Testis (tissue), 3 donors: Measurements from ENCODE around the gene SALL2. TPM values are rescaled to one million over a fixed set of nuclear protein-coding genes. Genes with fewer than 3 reads are reported as not detected.

ENCODE experiments used
- DNase-seq: peaks from one replicate; pipeline ENCODE4 v3.0.0-alpha.2; 2019
- H3K27ac ChIP-seq, 2 donors: fragments of 200-600 bp; sonication (generic); one replicate each; pipeline ENCODE4 v1.5.1; 2019
- H3K27me3 ChIP-seq: fragments of 200-600 bp; sonication (generic); one replicate; pipeline ENCODE4 v1.5.1; 2019
- H3K36me3 ChIP-seq: fragments of 200-600 bp; sonication (generic); one replicate; pipeline ENCODE4 v1.5.1; 2017; ENCODE audit warnings: low read depth; ENCODE audit errors: missing control alignments
- H3K4me1 ChIP-seq: fragments of 200-600 bp; sonication (generic); one replicate; pipeline ENCODE4 v1.5.1; 2019
- H3K4me3 ChIP-seq, 2 donors: fragments of 200-600 bp; sonication (generic); one replicate each; pipeline ENCODE4 v1.5.1; 2017 to 2019
- H3K9me3 ChIP-seq: fragments of 200-600 bp; sonication (generic); one replicate; pipeline ENCODE4 v1.5.1; 2017
- POLR2A ChIP-seq: fragments of 450-650 bp; IDR thresholded peaks from one replicate; pipeline ENCODE4 v1.6.1; 2017; ENCODE audit warnings: antibody characterized with exemption, mild to moderate bottlenecking, moderate library complexity
- WGBS, 2 donors: methylation state at CpG; one replicate each; pipeline ENCODE4 v1.1.5; 2018; 5-methylcytosine and 5-hydroxymethylcytosine counted together
- intact Hi-C: fragments of 100-400 bp; cut with DNase I; formaldehyde crosslinking; loops from one replicate; pipeline ENCODE4 v1.15.1; 2023; ENCODE audit warnings: low total_unique reads
- polyA plus RNA-seq: library from polyadenylated mRNA; stranded (reverse); fragments of 350-450 nt; fragmentation: Illumina TruSeq; extraction: RNeasy Lipid Tissue Mini Kit (QIAGEN cat#74804); gene quantifications from one replicate; pipeline ENCODE4 v1.2.3, GENCODE V29; 2014; ENCODE audit warnings: low read depth, low replicate concordance; ENCODE audit not compliant: insufficient read depth
- total RNA-seq, 2 donors: library from RNA; depleted of rRNA; stranded (reverse); fragments of >200 nt; gene quantifications; one replicate each; pipeline ENCODE4 v1.2.3, GENCODE V29; 2016
- TF ChIP-seq, protein P1 (sequence below), 3 experiments: fragments of 450-650 bp in 2 of 3; fragments of 200-600 bp in 1 of 3; sonication (generic) in 1 of 3; IDR thresholded peaks; one replicate each; pipeline ENCODE4 v1.5.1; 2016 to 2019; ENCODE audit warnings: antibody characterized with exemption in 3 of 3, mild to moderate bottlenecking in 2 of 3, moderate library complexity in 1 of 3

SALL2 gene
- total and polyA plus RNA-seq, 3 donors from 2014 or later, result 4.1 to 5.5 (median 5.0) TPM

DNA sequence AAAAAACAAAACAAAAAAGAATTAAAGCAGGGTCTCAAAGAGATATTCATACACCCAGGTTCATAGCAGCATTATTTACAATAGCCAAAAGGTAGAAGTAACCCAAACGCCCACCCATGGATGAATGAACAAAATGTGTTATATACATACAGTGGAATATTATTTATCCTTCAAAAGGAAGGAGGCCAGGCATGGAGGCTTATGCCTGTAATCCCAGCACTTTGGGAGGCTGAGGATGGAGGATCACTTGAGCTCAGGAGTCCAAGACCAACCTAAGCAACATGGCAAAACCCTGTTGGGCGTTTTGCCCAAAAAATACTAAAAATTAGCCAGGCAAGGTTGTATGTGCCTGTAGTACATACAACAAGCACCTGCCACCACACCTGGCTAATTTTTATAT, 19.6 kb downstream of the SALL2 start:
- Histone ChIP-seq H3K4me3 (no peak overlapping the region), H3K4me1 (peaks cover 9% of the 10 kb centered on the region), H3K9me3 (no peaks in the 10 kb centered on the region), H3K36me3 (no peaks in the 10 kb centered on the region), H3K27me3 (no peaks in the 10 kb centered on the region), H3K27ac (no peak overlapping the region)
- 88 to 91% methylated on average over 2 of the region's 2 CpGs for WGBS, 2 donors
- no peak for TF ChIP-seq POLR2A
- TF ChIP-seq, protein P1, sequence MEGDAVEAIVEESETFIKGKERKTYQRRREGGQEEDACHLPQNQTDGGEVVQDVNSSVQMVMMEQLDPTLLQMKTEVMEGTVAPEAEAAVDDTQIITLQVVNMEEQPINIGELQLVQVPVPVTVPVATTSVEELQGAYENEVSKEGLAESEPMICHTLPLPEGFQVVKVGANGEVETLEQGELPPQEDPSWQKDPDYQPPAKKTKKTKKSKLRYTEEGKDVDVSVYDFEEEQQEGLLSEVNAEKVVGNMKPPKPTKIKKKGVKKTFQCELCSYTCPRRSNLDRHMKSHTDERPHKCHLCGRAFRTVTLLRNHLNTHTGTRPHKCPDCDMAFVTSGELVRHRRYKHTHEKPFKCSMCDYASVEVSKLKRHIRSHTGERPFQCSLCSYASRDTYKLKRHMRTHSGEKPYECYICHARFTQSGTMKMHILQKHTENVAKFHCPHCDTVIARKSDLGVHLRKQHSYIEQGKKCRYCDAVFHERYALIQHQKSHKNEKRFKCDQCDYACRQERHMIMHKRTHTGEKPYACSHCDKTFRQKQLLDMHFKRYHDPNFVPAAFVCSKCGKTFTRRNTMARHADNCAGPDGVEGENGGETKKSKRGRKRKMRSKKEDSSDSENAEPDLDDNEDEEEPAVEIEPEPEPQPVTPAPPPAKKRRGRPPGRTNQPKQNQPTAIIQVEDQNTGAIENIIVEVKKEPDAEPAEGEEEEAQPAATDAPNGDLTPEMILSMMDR (IDR thresholded peaks at IDR 0.05), result no peak
- no peak for DNase-seq
- intact Hi-C loops, result no loop called here

DNA sequence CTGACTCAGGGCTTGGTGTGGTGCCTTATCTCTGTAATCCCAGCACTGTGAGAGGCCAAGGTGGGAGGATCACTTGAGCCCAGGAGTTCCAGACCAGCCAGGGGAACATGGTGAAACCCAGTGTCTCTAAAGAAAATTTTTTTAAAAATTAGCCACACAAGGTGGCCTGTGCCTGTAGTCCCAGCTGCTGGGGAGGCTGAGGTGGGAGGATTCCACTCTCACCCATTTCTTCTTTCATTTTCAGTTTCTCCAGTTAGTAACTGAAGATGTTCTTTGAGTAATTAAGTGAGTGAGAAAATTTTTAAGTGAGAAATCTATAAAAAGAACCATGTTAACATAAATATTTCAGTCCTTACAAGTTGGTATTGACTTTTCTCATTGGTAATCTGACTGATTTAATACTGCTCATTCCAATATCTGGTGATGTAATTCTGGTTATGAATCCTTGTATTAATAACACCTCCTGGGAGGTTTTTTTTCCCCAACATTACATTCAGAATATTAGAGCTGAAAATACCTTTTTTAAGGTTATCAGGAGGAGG, 21.1 kb downstream of the SALL2 start:
- no peaks in the 10 kb centered on the region for H3K36me3 ChIP-seq
- H3K9me3 ChIP-seq, result no peaks in the 10 kb centered on the region
- no peak overlapping the region for H3K4me3 ChIP-seq
- peaks cover 6% of the 10 kb centered on the region for H3K4me1 ChIP-seq
- no peak for DNase-seq
- TF ChIP-seq, protein P1 (IDR thresholded peaks at IDR 0.05), result no peak
- TF ChIP-seq POLR2A, result no peak
- no peak overlapping the region for H3K27ac ChIP-seq
- H3K27me3 ChIP-seq, result no peaks in the 10 kb centered on the region
- intact Hi-C loops, result no loop called here

DNA sequence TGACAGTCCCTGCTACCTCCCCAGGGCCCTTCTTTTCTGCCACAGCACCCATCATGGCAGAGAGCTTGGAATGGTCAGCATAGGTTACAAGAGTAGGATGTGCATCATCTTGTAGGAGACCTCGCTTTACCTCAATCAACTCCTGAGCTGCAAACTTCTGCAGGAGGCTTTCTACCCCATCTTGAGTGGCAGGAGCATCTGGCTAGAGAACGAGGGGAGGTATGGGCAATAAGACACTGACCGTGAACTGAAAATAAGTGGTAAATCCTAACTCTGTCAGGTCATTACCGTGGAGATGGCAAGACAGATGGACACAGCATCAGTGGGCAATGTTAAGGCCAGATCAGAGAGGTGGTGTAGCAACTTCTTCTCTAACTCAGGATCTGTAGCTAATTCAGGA, 22.8 kb downstream of the SALL2 start:
- Histone ChIP-seq H3K27me3 (no peaks in the 10 kb centered on the region), H3K36me3 (no peaks in the 10 kb centered on the region), H3K9me3 (no peaks in the 10 kb centered on the region), H3K4me1 (no peaks in the 10 kb centered on the region), H3K27ac (no peak overlapping the region), H3K4me3 (no peak overlapping the region)
- TF ChIP-seq, protein P1 (IDR thresholded peaks at IDR 0.05), result no peak
- no peak for TF ChIP-seq POLR2A
- no peak for DNase-seq
- intact Hi-C loops, result no loop called here
- WGBS, 2 donors, result 66 to 81% methylated on average over 4 of the region's 4 CpGs

DNA sequence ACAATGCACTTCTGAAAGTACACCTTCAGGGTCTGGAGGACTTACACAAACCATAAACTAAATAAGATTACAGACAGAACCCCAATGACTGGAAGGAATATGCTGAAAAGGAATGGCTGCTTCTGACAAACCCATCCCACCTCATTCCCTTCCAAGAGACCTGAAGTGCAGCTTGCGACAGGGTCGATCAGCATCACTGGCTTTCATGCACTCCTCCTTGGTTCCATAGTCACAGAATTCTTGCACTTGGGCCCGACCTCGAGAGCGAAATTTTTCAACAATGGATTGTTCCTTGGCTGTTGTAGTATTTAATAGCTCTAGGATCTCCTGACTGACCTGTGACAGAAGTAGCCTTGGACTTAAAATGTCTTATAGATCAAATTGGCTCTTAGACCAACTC, 24.6 kb downstream of the SALL2 start:
- no peak for DNase-seq
- Histone ChIP-seq H3K4me1 (no peaks in the 10 kb centered on the region), H3K4me3 (no peak overlapping the region), H3K27me3 (no peaks in the 10 kb centered on the region), H3K9me3 (no peaks in the 10 kb centered on the region), H3K27ac (no peak overlapping the region), H3K36me3 (no peaks in the 10 kb centered on the region)
- intact Hi-C loops, result no loop called here
- WGBS, 2 donors, result 84 to 95% methylated on average over 5 of the region's 5 CpGs
- no peak for TF ChIP-seq POLR2A
- TF ChIP-seq, protein P1 (IDR thresholded peaks at IDR 0.05), result no peak
